ENCODE measurements around the gene ZNF541.

The ZNF541 gene

DNA sequence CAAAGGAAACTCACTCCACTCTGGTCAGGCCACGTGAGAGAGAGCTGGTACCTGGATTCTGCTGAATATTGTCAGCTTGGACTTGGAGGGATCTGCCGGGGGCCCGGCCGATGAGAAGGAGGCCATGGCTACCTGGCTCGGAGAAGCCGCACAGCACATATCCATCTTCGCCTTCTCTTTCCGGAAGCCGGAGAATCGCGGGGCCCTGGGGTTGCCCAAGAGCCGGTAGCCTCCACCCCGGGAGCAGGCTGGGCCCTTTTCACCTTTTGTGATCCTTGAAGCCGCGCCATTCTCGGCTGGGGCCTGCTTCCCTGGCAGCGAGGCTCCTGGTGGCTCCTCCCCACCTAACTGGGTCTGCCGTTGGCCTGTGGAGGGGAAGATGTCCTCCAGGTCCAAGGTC lies 28.9 kb downstream of the ZNF541 start:
- no peak for DNase-seq (ENCODE audit: low spot score)

DNA sequence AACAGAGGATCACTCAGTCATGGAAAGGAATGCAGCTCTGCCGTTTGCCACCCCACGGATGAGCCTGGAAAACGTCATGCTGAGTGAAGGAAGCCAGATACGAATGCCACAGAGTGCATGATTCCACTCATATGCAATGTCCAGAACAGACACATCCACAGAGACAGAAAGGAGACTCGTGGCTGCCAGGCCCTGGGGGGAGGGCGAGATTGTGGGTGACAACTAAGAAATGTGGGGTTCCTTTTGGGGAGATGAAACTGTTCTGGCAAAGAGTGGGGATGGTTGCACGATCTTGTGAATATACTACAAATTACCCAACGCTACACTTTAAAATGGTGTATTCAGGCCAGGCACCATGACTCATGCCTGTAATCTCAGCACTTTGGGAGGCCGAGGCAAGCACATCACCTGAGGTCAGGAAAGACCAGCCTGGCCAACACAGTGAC lies 30.9 kb downstream of the ZNF541 start:
- DNase-seq (ENCODE audit: low spot score) = no peak

DNA sequence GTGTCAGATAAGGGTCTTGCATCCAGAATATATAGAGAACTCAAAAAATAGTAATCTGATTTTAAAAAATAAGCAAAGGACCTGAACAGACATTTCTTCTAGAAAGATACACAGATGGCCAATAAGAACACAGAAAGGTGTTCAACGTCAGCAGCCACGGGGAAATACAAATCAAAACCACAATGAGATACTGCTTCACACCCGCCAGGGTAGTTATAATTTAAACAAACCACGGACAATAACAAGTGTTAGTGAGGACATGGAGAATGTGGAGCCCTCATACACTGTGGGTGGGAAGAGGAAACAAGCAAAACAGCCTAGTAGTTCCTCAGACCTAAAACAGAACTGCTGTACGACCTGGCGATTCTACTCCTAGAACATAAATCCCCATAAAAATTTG lies 31.4 kb downstream of the ZNF541 start:
- no peak for DNase-seq (ENCODE audit: low spot score)

- peak; percentile 62 for DNase-seq (ENCODE audit: low spot score)
These were observed 32.2 kb downstream of the ZNF541 start for GRCh38 chr19:47540748-47541147.

- no peak for DNase-seq (ENCODE audit: low spot score)
These were observed 33.1 kb downstream of the ZNF541 start for GRCh38 chr19:47539747-47540311.

- no peak for DNase-seq (ENCODE audit: low spot score)
These were observed 34.1 kb downstream of the ZNF541 start for GRCh38 chr19:47538812-47539211.

DNA sequence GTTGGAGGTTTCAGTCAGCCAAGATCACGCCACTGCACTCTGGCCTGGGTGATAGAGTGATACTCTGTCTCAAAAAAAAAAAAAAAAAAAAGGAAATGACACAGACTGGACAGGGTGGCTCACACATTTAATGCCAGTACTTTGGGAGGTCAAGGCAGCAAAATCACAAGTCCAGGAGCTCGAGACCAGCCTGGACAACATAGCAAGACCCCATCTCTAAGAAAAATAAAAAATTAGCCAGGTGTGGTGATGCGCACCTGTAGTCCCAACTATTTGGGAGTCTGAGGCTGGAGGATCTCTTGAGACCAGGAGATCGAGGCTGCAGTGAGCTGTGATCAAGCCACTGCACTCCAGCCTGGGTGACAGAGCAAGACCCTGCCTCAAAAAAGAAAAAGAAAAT lies 35.5 kb downstream of the ZNF541 start:
- DNase-seq (ENCODE audit: low spot score) = no peak

DNA sequence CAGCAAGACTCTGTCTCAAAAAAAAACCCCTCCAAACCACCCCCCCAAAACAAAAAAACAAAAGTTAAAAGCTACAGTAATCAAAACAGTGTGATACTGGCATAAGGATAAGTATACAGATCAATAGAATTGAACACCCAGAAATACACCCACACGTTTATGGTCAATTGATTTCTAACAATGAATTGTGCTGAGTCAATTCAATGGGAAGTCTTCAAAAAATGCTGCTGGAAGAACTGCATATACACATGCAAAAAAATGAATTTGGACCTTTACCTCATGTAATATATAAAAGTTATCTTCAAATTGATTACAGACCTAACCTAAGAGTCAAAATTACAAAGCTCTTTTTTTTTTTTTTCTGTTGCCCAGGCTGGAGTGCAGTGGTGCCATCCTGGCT lies 38.3 kb downstream of the ZNF541 start:
- no peak for DNase-seq (ENCODE audit: low spot score)

DNA sequence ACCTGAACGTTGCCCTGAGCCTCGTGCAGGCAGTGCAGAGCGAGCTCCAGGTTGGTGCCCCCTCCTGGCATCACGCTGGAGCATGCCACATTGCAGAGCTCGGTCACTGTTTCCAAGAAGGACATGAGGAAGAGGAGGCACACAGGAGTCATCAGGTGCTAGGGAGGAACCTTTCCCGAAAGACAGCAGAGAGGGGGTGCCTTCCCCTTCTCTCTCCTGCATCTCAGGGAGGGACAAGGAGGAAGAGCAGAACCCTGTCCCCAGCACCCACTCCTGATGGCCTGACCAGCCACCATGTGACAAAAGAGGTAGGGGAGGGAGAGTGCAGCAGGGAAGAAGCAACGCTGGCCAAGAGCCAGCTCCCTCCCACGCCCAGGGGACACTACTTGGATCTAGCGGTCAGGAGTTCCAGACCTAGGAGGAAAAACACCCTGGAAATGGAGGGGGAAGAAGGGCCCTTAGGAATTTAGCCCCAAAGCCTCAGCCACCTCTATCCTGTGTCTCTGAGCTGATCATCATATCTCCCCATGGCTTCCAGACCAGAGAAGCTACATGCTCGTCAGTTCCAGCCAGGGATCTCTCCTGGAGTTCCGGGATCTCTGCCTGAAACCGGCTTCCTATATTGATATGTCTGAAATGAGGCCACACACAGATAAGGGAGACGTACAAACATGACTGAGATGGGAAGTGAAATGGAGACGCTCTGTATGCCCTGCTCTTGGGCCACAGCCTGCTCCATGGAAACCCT lies 41.1 kb downstream of the ZNF541 start:
- no peak for DNase-seq (ENCODE audit: low spot score)

DNA sequence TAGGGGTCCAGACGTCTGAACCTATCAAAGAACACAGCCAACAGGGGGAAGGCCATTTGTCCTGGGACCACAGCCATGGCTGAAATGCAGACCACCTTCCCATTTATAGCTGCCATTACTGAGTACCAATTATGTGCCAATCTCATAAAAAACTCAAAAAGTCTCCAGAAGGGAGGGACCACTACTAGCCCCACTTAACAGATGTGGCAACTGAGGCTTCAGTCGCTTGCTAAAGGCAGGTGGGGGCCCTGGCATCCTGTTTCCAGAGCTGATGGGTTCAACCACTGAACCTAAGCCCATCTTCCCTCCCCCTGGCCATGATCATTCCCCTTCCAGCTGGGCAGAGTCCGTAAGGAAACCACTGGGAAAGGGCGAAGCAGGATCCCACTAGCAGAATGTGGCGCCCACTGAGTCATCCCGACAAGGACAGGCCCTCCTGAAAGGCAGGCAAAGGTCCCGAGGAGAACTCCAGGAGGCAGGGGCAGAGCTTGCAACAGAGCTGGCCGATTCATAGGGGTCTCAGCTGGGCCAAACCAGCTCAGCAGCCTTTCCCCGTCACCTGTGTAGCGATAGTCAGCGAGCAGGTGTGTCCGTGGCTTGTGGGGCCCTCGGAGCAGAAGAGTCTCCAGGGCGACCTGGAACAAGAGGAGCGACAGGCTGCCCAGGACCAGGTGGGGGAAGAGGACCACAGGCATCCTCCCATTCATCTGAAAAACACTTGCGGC lies 43.8 kb downstream of the ZNF541 start:
- DNase-seq (ENCODE audit: low spot score) = no peak

DNA sequence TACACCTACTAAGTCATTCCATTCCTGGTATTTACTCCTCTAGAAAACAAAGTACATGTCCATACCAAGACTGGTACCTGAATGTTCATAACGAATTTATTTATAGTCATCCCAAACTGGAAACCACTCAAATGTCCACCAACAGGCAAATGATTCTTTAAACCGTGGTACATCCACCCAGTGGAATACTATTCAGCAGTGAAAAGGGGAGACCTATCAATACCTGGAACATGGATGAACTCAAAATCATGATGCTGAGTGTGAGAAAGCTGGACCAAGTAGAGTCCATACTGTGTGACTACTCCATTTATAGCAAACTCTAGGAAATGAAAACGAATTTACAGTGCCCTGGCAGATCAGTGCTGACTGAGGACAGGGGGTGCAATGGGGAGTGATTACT lies 46.1 kb downstream of the ZNF541 start:
- no peak for DNase-seq (ENCODE audit: low spot score)

- no peak for DNase-seq (ENCODE audit: low spot score)
These were observed 49.5 kb downstream of the ZNF541 start for GRCh38 chr19:47523473-47523872.

Measured in GM03348 (cell line).